HG02571 (cell line): Measurements from ENCODE around the gene ZKSCAN7.
"Not testable (repeated sequence)": the region's sequence is repeated elsewhere in the genome, so short reads cannot be mapped to it uniquely, and the experiment has no call there.

Source experiments
- ATAC-seq: cut with Tn5 transposase; IDR thresholded peaks from one replicate; pipeline ENCODE4 v1.9.1; 2021; ENCODE audit warnings: mild to moderate bottlenecking, moderate library complexity; ENCODE audit not compliant: unreplicated experiment

ZKSCAN7 gene

DNA sequence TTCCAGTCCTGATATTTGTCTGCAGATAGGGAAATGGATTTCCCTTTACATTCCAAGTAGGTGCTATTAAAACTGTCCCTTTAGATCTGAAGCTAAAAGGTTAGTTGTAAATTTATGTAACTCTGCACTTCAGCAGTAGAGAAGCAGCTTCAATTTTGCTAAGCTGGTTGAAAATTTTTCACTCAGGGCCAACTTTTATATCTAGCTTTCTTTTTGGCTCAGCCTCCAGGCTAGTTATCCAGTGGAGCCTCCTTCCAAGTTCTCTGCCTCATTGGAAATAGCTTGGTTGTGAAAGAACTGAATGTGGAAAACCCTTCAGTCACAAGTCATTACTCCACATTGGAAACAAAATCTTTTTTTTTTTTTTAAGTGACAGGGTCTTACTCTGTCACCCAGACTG is 21.6 kb downstream of the ZKSCAN7 start:
- no peak for ATAC-seq

DNA sequence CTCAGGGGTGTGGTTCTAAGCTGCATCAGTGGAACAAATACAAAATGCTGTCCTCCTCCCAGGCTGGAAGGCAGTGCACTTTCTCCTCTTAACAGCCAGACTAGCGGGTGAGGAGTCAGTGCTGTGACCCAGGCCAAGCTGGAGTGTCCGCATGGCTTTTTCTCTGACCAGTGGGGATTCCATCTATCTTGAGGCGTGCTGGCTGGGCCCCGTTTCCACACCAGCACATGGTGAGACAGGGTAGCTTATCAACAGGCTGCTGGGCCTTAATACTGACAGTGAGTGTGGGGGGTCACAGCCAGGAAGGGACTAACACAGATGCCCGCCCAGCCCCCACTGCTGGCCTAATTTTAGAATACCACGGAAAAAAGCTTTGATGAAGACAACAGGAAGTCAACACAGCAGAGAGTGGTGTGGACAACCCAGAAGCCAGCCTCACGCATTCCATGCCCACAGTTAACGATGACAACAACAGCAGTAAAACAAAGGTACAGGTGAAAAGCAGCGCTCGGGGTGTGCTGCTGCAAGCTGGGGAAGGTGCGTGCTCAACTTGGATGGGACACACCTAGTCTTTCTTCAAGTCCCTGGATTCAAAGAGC is 22.5 kb downstream of the ZKSCAN7 start:
- ATAC-seq = not testable (repeated sequence)

DNA sequence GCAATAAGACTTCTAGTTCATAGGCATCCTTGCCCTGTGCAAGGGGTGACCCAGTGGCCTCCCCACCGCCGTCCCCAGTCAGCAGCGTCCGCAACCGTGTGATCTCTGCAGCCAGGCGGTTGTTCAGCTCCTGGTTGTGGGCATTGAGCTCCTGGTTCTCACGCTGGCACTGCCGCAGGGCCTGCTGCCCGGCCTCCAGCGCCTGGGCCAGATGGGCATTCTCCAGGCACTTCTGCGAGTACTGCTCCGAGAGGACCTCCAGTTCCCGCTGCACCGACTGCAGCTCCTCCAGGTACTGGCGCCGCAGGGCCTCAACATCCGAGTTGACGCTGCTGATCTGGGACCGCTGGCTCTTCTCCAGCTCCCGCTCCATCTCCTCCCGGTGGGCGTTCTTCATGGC is 23.3 kb downstream of the ZKSCAN7 start:
- ATAC-seq = not testable (repeated sequence)

DNA sequence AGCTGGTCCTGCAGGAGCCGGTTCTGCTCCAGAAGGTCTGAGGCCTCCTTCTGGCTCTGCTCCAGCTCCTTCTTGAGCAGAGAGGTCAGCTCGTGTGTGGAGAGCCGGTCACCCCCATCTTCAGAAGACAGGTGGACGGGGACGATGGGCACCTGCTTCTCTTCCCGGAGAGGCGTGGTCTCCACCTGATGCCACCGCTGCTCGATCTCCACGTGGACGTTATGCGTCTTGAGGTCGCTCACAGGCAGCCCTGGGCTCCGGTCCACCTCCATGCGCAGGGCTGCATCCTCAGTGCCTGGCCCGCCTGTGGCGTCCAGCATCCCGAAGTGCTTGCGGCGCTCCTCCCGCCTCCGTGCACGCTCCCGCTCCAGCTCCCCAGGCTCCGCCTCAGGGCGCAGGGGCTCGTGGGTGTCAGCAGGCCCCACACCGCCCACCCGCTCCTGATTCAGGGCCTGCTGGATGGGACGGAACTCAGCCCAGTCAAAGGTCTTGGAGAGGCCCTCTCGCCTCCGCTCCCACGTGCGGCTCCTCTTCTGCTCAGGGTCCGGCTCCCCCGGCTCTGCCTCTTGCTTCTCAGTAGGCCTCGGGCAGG is 24.0 kb downstream of the ZKSCAN7 start:
- not testable (repeated sequence) for ATAC-seq

DNA sequence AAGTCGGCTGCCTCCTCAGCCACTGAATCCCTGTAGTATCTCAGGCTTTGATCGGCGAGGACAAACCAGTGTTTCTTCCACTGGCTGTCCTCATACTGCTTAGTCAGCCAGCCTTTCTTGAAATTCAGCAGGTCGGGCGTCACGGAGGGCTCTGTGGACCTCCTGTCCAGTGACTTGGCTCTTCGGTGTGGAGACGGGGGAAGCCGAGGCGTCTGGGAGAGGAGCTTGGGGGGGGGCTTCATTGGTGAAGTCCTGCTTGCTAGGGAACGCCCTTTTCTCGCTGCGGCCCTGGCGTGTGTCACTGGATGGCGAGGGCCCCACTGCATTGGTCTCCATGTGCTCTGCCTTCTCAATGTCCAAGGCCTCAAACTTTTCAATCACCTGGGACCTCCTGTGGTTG is 24.8 kb downstream of the ZKSCAN7 start:
- ATAC-seq = not testable (repeated sequence)

DNA sequence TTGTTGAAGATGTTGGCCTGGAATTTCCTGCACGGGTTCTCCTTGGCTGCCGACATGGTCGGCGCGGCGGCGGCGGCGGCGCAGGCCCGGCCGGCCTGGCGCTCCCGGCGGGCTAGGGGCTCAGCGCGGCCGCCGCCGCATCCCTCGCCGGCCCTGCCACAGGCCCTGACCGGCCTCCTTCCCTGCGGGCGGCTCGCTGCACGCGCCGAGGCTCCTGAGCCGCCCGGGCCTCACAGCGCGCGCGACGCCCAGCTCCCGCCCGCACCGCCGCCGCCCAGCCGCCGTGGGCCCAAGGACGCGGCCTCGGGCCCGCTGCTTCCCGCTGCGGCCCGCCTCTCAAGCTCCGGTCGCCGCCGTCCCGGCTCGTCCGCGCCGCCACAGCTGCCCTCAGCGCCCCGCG is 26.0 kb downstream of the ZKSCAN7 start:
- not testable (repeated sequence) for ATAC-seq

DNA sequence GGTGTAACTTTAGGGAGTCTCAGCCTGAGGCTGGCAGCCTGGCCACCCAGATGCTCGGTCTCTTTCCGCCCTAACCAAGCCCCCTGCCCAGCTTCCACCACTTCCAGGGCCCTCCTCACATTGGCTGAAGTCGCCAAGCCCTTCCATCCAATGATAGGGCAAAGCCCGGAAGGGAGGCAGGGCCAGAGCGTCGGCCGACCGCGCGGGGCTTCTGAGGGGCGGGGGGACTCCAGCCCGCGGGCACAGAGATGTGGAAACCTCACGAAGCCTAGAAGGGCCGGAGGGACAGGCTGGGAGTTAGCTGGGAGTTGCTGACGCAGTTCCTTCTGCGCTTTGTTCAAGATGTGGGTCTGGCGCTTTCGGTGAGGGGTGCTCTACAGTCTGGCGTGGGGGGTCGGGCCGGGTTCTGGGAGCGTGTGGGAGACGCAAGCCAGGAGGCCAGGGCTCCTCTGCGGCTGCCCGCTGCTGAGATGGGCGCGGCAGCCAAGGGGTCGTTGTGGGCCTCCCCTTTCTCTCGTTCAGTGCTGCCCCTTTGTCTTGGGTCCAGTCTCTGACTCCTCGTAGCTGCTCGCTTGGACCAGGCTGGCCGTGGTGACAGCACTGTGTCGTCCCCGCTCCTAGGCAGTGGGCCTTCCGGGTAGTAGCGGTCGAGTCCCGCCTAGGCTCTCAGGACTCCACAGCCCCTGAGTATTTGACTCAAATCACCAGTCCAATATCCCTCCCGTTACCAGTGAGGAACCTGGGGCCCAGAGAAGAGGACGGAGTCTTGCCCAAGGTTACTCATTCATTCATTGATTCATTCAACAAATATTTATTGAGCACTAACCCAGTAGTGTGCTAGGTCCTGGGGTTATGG is 29.9 kb downstream of the ZKSCAN7 start, which contains the start of gene ZNF660:
Gene ZNF660, plus strand, starts transcription at position 319 of the 856 bp plus-strand sequence. CDS start 9,230 bp downstream, outside the sequence.
- no peak for ATAC-seq

DNA sequence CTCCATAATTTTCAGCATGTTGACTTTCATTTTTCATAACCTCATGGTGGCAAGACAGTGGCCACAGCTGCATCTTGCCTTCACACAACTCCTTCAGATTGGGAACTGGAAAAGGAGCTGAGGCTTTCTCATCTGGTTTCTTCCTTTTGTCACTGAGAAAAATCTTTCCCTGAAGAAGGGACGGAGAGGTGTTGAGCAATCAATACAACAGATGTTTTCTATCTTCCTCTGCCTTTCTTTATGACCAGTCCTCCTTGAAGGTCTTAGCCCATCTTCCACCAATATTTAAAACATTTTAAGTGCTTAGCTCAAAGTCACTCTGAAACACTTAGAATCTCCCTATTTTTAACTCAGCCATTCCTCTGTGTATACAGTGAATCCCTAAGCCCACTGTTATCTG is 41.6 kb downstream of the ZKSCAN7 start:
- no peak for ATAC-seq

DNA sequence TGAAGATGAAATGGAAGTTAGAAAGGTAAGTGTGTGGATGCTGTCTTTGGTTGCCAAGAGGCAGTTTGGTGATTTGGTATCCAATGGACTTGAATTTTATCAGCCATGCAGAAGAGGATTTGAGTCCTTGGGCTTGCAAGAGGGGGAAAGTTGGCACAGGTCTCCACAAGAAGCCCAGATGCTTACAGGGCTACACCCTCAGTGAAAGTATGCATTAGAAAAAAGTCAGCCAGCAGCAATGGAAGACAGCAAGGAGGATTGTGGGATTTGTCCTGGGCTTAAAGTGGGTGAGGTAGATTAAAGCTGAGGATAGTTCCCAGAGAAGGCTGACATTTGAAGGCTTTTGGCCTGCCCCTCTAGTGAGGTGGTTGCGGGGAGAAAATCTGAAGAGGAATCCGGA is 46.8 kb downstream of the ZKSCAN7 start:
- ATAC-seq = no peak

DNA sequence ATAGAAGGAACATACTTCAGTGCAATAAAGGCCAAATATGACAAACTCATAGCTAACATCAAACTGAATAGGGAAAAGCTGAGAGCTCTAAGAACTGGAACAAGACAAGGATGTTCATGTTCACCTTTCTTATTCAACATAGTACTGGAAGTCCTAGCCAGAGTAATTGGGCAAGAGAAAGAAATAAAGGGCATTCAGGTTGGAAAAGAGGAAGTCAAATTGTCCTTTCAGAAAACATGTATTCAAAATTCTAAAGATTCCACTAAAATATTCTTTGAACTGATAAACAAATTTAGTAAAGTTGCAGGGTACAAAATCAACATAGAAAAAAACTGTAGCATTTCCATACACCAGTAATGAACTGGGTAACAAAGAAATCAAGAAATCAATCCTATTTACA is 57.7 kb downstream of the ZKSCAN7 start:
- no peak for ATAC-seq
